GM18519 (cell line): ENCODE results near the gene DALRD3.
A peak's percentile ranks its signal among the peaks of the same experiment; 100 is the strongest.
"Not testable (repeated sequence)": the region's sequence is repeated elsewhere in the genome, so short reads cannot be mapped to it uniquely, and the experiment has no call there.

ENCODE experiments used
- ATAC-seq: cut with Tn5 transposase; IDR thresholded peaks from one replicate; pipeline ENCODE4 v1.9.1; 2021; ENCODE audit warnings: mild to moderate bottlenecking, moderate library complexity; ENCODE audit not compliant: unreplicated experiment, low FRiP score

DALRD3 gene

DNA sequence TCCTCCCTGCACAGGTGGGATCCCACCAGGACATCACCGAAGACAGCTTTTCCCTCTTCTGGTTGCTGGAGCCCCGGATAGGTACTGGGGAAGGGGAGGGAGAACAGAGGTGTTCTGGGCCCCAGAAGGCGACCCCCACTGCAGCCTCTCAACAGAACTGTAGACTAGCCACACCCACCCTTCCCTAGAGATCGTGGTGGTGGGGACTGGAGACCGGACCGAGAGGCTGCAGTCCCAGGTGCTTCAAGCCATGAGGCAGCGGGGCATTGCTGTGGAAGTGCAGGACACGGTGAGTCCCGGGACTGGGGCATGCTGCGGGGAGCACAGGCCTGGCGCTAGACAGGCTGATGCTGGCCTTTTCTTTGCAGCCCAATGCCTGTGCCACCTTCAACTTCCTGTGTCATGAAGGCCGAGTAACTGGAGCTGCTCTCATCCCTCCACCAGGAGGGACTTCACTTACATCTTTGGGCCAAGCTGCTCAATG is 4.3 kb upstream of the DALRD3 start:
- no peak for ATAC-seq

DNA sequence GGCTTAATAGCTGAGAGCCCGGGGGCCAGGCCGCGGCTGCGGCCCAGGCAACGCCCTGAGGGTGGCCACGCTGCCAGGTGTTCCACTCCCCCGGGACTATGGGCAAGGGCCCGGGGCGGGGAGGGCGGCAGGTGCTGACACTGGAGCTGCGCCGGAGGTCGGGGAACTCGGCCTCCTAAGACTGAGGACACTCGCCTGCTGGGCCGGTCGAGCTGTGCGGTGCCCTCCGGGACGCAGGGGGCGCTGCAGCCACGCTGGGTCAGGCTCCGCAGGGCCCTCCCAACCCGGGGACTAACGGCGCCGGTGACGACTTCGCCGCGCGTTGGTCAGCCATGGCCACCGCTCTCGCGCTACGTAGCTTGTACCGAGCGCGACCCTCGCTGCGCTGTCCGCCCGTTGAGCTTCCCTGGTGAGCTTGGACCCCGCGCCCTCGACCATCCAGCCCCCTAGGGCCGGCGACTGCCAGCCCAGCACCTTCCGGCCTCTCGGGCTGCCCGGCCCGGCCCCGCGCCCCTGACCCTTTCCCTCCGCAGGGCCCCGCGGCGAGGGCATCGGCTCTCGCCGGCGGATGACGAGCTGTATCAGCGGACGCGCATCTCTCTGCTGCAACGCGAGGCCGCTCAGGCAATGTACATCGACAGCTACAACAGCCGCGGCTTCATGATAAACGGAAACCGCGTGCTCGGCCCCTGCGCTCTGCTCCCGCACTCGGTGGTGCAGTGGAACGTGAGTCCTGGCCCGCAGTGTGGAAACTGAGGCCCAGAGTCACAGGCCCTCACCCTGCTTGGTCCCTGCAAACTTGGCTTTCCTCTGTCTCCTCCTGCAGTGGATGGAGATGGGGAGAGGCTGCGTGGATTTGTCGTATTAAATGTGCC is 3.7 kb upstream of the DALRD3 start, which contains the start of gene NDUFAF3:
NDUFAF3 (plus strand) TSS at position 309 of the 875 bp plus-strand sequence; CDS start at position 333, 24 bp downstream.
- ATAC-seq, result peak; percentile 34

DNA sequence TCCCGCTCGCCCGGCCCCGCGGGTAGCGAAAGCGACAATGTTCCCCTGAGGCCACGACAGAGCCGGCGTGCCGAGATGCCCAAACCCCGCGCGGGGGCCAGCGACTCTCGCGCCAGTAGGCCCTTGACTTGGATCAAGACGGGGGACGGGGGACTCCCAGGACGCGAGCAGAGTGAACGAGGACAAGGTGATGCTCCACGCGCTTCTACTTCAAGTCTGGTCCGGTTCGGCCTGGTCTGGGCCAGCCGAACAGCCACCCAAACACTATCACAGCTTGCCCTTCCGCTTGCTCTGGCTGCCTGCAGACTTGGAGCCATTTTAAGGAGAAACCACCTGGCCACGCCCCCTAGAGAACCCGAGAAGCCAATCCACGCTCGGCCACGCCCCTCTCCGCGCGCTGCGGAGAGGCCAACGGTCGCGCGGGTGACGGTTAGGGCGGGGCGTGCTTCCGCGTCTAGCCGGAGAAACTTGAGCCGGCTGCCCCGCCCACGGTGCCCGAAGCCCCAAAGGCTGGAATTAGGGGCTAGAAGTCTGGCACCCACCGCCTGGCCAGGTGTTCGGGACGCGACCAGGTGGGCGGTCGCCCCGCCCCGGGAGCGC is 2.9 kb upstream of the DALRD3 start:
- ATAC-seq, result peak; percentile 35

DNA sequence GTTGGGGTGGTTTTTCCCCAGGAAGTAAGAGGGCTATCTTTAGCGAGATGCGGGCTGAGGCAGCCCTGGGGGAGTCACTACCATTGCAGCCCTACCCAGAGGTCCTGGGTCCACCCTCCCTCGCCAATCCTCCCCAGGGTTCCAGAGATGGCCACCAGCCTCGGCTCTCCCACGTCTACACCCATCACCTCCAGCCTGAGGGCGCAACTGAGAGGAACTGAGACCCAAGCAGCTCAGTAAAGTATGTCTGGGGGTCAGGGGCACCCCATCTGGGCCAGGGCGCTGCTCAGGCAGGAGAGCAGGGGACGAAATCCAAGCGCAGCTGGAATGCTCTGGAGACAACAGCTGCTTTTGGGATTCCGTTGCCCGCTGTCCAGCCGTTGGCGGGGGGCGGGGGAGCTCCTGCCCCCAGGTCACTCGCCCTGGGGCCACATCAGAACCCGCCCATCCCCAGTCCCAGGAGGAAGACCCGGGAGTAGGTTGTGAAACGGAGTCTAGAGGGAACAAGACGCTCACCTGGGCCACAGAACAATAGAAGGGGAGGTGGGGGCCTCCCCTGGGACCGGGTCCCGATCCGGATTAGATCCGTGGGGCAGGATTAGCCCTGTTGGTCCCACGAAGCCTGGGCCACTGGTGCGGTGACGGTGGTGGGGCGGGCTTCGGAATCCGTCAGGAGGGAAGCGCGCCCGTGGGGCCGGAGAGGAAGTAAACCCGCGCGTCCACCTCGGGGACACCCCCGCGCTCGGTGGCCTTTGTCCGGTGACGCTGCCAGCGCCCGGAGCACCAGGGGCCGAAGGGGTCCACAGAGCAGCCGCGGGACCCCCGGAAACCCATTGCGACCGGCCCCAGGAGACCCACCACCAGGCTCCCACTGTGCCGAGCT is 2.2 kb upstream of the DALRD3 start:
- ATAC-seq, result no peak

DNA sequence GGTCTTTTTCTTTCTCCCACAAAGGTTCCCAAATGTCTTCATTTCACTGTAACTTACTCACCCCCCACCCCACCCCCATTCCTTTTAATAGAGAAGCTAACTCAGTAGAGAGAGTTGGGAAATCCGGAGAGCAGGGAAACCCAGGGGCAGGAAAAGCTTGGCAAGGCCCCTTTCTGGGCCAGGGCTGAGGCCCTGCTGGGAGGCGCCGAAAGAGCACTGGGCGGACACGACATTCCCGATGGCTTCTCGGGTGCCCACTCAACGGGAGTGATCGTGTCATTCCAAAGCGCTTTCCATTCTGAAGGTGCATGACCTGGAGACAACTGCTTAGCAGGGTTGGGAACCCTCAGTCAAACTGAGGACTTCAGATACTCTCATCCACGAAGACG is 1.6 kb upstream of the DALRD3 start:
- no peak for ATAC-seq

DNA sequence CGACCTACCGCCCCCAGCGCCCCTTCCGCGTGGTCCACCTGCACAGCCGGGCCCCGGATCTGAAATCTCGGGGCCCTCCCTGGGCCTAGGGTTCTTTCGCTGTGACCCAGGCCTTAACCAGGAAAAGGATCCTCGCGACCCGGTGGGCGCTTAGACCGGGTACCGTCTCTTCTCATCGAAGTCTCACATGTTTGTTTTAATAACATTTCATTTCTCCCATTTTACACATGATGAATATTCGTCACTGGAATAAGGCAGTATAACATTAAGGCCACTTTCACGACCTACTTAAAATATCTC is 277 bp upstream of the DALRD3 start:
- no peak for ATAC-seq

DNA sequence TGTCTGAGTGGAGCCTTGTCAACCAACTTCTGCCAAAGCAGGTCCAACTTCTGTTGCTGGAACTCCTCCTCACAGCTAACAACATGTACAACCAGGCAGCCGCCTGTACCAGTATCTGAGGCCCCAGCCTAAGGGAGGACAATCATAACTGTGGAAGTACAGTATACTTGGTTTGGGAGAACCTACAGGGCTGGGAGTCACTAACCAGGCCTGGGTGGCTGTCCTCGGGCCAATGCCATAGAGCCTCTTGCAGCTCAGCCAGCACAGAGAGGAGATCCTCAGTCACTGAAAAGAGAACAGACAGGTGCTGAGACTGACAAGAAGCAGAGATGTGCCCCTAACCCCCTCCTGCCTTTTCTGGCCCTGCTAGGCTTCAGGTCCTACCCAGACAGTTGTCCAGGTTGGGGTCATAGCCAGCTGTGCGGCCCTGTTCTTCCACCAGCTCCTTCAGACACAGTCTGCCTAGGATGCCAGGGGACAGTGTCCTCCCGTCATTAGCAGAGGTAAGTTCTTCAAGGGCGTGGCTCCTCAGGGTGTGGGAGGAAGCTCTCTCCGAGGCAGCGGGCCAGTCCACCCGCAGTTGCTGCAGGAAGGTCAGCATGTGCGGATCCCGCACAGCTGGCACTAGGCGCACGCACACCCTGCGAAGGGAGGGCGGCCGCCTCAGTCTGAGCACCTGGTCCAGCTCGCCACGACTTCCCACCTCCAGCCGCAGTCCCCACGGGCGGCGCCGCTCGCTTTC is 980 bp downstream of the DALRD3 start:
- ATAC-seq, result no peak

DNA sequence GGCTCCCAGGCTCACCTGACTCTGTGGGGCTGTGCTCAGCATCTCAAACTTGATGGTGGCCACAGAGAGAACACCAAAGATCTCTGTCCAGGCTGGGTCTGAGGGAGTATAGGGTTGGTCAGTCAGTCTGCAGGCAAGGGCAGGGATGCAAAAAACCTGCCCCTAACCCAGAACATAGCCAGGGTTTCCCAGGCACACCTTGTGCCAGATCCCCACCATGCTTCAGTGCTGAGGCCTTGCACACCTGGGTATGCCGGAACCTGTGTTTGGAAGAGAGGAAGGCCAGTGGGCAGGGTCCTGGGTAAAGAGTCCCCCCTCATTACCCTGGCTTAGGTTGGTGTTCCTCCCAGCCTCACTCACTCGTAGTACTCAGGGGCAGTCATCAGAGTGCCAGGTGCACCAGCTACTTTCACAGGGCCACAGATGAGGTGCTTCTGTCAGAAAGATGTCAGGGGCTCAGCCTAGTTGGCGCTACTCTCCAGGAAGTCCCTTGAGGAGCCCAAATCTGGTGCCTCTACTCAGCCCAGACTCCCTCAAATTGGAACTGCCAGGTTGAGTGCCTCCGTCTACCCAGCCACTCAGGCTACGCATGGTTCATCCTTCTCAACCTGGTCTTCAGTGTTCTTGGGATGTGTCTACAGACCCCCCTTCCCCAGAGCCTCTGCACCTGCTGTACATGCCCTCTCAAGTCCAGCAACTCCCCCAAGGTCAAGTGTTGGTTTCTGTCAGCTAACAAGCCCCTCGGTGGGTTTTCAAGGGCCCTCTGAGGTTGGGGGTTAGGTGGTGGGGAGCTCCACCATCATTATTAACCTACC is 1.8 kb downstream of the DALRD3 start:
- ATAC-seq, result no peak

DNA sequence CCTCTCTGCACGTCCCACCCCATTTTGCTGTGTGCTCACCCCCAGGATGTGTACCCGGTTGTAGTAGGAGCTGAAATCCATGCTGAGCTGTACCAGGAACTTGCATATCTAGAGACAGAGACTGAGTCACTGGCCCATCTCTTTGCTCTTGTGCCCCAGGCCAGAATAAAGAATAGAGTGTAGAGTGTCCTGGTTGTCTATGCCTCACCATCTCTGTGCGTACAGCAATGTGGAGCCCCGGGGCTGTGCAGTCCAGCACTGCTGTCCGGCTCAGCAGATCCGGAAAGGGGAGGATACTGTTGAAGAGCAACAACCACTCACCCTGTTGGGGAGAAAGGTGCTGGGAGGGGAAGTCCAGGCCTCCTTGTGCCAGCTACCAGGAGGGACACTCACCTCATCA is 2.6 kb downstream of the DALRD3 start:
- no peak for ATAC-seq

DNA sequence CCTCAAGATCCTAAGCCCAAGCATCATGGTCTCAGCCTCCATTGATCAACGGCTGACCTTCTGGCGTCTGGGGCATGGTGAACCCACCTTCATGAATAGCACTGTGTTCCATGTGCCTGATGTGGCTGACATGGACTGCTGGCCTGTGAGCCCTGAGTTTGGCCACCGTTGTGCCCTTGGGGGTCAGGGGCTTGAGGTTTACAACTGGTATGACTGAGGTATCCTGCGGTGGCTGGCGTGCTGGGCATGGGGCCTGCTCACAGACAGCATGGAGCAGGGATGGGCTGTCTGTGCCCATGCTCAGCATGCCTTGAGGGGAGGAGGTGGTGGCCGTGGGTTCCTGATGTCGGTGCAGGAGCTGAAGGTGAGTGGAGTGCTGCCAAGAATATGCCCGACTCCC is 3.3 kb downstream of the DALRD3 start:
- no peak for ATAC-seq

DNA sequence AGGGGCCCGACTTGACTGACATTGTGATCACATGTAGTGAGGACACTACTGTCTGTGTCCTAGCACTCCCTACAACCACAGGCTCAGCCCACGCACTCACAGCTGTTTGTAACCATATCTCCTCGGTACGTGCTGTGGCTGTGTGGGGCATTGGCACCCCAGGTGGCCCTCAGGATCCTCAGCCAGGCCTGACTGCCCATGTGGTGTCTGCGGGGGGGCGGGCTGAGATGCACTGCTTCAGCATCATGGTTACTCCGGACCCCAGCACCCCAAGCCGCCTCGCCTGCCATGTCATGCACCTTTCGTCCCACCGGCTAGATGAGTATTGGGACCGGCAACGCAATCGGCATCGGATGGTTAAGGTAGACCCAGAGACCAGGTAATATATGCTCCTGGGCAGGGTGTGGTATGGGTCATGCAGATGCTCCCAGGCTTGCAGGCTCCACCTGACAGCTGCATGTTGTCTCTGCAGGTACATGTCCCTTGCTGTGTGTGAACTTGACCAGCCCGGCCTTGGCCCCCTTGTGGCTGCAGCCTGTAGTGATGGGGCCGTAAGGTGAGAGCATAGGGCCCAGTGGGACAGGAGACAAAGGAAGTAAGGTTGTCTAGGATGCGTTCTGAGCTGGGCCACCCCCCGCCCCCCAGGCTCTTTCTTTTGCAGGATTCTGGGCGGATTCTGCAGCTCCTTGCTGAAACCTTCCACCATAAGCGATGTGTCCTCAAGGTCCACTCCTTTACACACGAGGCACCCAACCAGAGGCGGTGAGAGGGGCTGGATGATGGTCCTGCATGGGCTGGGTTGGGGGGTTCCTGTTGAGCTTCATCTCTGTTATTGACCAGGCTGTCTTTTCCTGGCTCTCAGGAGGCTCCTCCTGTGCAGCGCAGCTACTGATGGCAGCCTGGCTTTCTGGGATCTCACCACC is 4.4 kb downstream of the DALRD3 start:
- no peak for ATAC-seq

DNA sequence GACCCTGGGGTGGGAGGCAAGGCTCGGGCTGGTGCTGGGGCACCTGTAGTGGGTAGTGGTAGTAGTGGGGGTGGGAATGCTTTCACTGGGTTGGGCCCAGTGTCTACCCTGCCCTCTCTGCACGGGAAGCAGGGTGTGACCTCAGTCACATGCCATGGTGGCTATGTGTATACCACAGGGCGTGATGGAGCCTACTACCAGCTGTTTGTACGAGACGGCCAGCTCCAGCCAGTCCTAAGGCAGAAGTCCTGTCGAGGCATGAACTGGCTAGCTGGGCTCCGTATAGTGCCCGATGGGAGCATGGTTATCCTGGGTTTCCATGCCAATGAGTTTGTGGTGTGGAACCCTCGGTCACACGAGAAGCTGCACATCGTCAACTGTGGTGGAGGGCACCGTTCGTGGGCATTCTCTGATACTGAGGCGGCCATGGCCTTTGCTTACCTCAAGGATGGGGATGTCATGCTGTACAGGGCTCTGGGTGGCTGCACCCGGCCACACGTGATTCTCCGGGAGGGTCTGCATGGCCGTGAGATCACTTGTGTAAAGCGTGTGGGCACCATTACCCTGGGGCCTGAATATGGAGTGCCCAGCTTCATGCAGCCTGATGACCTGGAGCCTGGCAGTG is 5.2 kb downstream of the DALRD3 start:
- ATAC-seq, result no peak

DNA sequence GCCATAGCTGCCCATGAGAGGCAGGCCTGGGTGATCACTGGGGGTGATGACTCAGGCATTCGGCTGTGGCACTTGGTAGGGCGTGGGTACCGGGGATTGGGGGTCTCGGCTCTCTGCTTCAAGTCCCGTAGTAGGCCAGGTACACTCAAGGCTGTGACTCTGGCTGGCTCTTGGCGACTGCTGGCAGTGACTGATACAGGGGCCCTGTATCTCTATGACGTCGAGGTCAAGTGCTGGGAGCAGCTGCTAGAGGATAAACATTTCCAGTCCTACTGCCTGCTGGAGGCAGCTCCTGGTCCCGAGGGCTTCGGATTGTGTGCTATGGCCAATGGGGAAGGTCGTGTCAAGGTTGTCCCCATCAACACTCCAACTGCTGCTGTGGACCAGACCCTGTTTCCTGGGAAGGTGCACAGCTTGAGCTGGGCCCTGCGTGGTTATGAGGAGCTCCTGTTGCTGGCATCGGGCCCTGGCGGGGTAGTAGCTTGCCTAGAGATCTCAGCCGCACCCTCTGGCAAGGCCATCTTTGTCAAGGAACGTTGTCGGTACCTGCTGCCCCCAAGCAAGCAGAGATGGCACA is 5.9 kb downstream of the DALRD3 start:
- no peak for ATAC-seq

DNA sequence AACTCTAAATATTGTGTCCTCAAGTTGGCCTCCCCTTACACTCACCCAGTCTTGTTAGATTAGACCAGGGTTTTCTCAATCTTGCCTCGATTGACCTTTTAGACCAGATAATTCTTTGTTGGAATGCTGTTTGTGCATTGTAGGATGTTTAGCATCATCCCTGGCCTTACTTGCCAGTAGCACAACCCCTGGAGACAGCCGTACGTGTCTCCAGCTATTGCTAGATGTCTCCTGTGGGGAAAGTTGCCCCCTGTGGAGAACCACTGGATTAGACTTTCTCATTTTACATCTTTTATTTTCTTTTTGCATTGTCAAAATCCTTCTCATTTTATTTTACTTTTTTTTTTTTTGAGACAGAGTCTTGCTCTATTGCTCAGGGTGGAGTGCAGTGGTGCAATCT is 9.0 kb downstream of the DALRD3 start:
- ATAC-seq, result no peak

DNA sequence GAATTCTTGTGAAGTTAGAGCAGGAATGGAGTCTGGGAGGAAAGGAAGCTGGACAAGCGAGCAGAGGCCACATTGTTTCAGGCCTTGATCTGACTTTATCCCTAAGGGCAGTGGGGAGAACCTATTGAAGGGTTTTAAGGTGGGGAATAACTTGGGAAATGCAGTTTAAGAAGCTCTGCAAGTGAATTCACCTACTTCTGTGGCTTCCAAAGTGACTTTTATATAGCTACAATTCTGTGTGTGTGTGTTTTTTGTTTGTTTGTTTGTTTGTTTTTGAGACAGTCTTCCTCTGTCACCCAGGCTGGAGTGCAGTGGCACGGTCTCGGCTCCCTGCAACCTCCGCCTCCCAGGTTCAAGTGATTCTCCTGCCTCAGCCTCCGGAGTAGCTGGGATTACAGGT is 9.8 kb downstream of the DALRD3 start:
- not testable (repeated sequence) for ATAC-seq

DNA sequence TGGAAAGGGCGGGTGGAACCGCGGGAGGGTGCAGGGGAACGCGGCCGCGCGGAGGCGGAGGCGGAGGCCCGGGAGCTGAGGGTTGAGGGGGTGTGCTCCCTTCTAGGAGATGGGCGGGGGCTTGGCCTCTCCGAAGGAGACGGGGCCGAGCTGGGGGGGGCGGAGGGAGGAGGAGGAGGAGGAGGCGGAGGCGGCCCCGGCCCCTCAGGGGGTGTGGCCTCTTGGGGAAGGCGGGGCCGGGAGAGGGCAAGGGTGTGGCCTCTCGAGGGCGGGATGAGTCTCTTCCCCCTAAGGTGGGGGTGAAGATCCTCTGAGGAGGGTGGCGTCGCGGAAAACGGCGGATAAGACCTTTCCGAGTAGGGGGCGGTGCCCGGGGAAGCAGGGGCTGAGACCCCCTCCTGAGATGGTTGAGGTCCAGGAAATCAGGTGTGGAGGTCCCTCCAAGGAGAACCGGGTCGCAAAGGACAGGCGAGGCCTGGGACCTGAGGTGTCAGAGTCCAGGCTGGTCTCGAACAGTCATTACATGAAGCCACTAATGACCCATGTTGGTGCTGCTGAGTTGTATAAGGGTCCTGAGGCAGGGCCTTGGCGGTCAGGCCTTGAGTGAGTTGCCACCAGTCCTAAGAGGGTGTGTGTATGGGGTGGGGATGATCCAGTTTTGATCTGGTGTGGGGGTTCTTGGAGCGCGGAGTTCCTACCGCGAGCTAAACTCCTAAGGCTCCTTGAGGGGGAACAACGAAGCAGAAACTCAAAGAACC is 10.4 kb downstream of the DALRD3 start:
- ATAC-seq, result peak; percentile 25
